Right lobe of liver (tissue), 4 donors: Measurements from ENCODE around the gene HHAT.

Experiments
- POLR2A ChIP-seq: fragments of 450-650 bp; IDR thresholded peaks from one replicate; pipeline ENCODE4 v1.6.1; 2017; ENCODE audit warnings: antibody characterized with exemption, mild to moderate bottlenecking
- TF ChIP-seq, protein P1 (sequence below), 4 donors: fragments of 200-600 bp in 3 of 4; fragments of 450-650 bp in 1 of 4; IDR thresholded peaks; one replicate each; pipeline versions ENCODE4 v1.5.1 to v1.8.0; 2016 to 2022; ENCODE audit warnings: antibody characterized with exemption in 4 of 4, mild to moderate bottlenecking in 2 of 4
- donor health status: DM: no; HTN: no; CAD: no.
- donor health status: DM: no; HTN: no; CAD: no.
- donor health status: DM: no; HTN: yes; CAD: no.

DNA sequence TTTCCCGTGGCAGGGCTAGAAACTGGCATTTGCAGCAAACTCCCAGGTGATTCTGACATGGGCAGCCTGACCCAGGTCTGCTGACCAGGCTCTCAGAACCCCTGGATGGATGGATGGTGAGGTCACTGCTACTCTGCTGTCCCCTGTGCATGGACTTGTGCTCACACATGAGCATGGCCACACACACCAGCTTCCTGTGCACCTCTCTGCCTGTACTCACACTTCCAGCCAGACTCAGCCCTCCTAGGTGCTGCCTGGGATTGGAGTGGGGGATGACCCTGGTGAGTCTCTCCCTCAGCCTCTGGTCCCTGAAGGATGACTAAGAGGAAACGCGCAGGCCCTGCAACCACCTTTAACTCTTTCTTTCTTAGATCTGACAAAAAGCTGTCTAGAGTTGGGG, 361.1 kb downstream of the HHAT start:
- TF ChIP-seq POLR2A = no peak
- TF ChIP-seq, protein P1, sequence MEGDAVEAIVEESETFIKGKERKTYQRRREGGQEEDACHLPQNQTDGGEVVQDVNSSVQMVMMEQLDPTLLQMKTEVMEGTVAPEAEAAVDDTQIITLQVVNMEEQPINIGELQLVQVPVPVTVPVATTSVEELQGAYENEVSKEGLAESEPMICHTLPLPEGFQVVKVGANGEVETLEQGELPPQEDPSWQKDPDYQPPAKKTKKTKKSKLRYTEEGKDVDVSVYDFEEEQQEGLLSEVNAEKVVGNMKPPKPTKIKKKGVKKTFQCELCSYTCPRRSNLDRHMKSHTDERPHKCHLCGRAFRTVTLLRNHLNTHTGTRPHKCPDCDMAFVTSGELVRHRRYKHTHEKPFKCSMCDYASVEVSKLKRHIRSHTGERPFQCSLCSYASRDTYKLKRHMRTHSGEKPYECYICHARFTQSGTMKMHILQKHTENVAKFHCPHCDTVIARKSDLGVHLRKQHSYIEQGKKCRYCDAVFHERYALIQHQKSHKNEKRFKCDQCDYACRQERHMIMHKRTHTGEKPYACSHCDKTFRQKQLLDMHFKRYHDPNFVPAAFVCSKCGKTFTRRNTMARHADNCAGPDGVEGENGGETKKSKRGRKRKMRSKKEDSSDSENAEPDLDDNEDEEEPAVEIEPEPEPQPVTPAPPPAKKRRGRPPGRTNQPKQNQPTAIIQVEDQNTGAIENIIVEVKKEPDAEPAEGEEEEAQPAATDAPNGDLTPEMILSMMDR (IDR thresholded peaks at IDR 0.05) = no peak
